Stimulated activated CD8-positive, alpha-beta memory T cell treated with anti-CD3 and anti-CD28 coated beads, Interleukin-2, amount 100 ng/mL, for 1 hour (primary cell): ENCODE results near the gene YPEL4.

Experiments used
- DNase-seq, 2 donors: peaks; one replicate each; pipeline ENCODE4 v3.0.0-alpha.2; 2020; ENCODE audit warnings: low read depth in 2 of 2

YPEL4 gene

GRCh38 chr11:57650739-57651090, 1.0 kb upstream of the YPEL4 start:
- DNase-seq = no peak

DNA sequence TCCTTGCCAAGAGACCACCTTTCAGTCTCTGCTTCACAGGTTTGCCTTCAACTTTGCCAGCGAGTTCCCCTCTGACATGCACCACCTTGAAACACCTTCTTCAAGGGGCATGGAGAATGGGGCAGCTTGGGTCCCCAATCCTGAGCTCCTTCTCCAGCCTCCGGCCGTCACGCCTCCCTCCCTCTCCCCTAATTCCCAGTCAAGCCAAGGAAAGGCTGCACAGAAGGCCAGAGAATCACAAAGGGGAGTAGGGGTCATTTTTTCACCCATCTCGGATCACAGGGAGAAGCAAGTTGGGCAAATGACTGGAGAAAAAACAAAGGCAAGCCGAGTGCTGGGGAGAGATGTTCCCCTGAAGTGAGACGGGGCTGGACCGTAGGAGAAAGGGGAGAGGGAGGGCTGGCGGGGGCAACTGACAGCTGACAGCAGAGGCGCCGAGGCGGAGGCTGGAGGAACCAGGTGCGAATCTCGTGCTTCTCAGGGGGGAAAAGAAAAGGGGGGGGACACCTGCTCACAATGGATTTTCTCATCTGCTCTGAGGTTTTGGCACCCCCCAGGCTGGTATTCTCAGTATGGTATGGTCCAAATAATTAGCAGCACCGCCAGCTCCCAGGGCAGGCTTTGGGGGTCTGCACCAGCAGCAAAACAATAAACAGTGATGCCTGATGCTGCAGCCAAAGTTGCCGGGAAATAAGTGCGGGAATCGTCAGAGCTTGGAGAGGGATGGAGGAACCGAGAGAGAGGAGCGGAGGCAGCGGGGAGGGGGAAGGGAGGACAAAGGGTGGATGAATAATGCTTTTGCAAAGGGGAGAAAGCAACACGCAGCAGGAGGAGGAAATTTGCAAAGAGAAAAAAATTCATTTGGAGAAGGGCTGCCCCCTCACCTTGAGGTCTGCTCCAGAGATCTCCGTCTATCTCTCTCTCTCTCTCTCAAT, 644 bp downstream of the YPEL4 start:
- DNase-seq = no peak

DNA sequence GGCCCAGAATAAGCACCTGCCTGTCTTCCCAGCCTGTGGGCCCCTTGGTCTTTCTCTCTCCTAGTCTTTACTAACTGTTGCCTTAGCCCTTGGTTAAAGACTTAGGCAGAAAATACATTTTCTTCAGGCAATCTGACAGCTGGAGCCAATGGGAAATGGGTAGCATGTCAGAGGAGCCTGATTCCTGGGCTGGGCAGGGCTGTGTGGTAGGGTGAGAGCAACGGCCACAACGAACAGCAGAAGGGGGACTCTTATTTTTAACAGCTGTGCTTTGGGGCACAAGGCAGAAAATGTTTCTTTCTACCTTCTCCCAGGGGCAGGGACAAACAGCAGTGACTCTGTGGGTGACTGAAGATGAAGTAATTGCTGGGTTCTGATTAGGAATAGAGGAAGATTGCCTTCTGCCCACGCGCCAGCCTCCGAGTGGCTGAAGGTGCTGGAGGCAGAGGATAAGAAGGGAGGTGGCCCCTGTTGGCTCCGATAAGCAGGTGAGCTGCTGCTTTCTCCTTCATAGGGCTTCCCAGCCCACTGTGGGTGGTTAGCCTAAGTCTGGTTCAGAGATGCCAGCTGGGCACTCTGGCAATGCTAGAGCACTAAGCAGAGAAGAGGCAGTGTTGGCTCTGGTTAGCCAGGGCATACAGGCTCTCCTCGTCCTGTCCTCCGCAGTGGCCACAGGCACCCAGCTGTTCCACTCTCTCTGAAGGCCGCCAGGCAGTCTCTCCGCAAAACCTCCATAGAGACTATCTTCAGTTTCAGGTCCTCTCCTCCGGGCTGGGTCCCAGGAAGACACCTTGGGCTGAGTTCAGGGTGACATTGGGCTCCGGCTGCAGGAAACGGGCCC, 1.5 kb downstream of the YPEL4 start:
- DNase-seq = no peak

DNA sequence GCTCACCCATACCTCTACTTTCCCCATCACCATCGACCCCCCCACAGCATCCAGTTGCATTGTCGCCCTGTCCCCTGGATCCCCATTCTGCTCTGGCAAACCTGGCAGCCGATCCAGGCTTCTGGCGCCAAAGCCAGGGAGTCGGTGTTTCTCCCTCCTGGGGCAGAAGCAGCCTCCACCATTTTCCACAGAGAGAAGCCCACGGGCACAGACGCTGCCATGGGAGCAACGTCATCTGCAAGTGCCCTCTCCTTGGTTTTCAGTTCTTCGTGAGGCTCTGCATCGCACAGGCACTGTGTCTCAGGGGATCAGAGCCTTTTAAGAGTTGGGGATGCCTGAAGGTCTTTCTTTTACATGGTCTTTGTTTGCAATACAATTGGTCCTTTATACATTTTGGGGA, 2.3 kb downstream of the YPEL4 start:
- DNase-seq = no peak

DNA sequence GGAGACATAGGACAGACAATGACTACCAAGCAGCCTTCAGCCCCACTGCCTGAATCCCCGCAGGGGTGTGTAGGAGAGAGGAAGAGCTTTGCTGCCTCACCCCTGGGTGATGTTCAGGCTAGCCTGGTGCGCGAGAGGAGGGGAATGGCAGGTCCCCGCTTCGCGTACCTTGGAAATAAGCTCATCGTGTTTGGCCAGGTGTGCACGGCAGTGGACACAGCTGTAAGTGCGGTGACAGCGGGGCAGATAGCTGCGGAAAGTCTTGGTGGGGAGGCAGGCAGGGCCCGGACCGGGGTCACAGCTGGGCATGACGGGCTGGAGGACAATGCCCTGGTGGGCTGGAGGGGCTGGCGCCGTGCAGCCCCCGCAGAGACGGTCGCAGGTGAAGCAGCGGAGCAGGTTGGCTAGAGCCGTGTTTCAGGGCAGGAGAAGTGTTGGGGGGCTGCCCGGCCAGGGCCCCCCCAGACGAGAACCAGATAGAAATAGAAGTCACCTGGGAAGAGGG, 2.9 kb downstream of the YPEL4 start:
- DNase-seq = no peak

DNA sequence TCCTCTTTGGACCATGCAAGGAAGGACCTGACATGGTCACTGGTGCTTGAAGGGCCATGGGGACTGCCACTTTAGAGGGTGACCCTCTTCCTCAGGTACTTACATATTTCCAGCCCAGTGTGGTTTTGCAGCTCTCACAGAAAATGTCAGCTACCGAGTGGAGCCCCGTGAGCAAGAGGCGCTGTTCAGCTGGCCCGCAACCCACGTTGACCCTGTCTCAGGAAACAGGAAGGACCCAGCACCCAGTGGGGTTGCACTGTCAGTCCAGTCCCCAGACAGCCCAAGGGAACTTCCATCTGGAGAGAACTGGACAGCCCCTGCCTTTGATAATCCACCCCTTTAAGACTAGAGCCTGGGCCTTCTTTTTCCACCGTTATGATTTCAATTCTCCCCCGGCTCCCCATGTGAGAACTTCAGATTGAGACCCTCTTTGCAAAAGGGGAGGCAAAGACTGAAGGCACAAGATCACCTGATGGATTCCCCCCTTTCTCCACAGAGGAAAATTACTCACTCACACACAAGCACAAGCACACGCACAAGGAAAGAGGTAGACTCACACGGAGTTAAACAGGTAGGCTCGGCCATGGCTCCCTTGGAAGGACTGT, 3.4 kb downstream of the YPEL4 start:
- no peak for DNase-seq

- DNase-seq = no peak
These were observed 4.0 kb downstream of the YPEL4 start for GRCh38 chr11:57645689-57646085.

DNA sequence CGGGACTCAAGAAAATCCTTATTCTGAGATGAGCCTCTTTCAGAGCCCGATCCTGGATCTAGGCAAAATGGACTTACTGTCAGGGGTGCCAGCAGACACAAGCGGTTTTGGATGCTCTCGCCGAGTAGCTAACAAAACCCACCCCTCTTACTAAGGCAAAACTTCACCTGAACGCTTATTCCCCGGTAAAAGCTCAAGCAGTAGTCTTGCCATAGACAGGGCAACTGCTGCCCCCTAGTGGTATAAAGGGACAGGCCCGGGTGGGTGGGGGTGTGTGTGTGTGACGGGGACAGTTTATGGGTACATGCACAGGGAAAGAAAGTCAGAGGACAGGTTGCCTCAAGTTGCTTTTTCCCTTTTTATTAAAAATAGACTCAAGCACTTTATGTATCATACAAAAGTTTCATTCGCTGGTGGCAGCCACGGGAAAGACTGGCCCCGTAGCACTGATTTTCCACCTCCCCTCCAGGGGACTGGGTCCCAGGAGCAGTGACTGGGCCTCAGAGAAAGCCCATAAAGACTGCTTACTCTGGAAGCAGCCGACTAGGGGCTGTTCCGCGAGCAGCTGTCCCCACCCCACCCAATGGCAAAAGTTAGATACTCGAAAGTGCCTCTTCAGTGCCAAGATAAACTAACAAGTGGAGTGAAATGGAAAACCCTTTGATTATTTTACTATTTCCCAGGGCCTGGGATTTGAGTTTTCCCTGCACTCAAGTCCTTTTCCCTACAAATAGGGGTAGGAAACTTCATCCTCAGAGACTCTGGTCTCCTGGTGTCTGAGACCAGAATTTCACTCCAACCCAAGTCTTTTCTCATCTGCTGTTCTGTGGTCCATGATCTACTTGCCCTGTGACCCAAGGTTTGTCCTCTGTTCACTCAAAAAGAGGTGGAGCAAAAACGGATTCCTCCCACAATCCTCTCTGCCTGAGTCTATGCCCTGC, 4.7 kb downstream of the YPEL4 start:
- DNase-seq = peak; percentile 60 to 76

DNA sequence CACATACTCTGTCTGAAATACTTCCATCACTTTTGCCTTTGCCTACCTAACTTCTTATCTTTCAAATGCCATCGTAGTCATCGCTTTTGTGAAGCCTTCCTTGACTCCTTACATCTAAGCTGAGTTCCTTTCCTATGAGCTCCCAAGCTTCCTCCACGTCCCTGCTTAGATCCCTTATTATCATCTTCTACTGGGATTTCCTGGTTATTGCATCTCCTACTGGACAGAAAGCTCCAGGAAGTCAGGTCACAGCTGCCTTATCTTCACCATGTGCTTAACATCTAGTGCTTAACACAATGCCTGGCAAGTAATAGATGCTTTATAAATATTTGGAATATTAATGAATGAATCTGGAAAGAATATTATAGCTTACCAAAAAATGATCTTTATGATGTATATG, 5.9 kb downstream of the YPEL4 start:
- no peak for DNase-seq

GRCh38 chr11:57641011-57641807, 8.5 kb downstream of the YPEL4 start:
- no peak for DNase-seq

DNA sequence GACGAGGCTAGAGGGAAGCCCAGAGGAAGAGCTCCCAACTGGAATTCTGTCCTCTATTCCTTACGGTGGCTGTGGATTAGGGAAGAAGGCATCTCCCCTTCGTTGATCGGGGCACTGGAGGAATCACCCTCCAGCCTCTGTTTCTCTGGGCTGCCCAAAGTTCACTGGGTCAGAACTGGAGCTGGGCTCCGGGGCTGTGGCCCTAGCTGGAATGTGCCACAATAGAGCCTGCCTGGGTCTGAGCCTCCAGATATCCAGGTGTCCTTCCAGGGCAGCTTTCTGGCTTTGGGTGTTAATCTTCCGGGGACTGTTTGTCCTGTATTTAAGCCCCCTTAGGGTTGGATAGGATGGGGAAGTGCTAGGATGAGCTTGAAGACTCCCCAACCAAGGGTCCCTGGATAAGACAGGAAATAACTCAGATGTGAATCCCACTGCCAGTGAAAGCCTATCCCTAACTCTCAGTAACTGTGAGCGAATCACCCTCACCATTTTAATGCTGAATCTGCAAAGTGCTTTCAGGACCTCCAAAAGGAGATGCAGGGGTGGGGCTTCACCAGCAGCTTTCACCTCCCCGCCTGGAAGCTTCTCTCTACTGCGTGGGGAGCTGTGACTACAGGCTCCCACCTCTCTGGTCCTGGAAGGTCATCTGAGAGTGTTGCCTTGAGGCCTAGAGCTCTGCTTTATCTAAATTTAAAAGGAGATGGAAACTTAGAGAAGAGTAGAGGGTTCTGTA, 9.5 kb downstream of the YPEL4 start:
- DNase-seq = no peak

- DNase-seq = no peak
These were observed 10.2 kb downstream of the YPEL4 start for GRCh38 chr11:57639321-57640067.

DNA sequence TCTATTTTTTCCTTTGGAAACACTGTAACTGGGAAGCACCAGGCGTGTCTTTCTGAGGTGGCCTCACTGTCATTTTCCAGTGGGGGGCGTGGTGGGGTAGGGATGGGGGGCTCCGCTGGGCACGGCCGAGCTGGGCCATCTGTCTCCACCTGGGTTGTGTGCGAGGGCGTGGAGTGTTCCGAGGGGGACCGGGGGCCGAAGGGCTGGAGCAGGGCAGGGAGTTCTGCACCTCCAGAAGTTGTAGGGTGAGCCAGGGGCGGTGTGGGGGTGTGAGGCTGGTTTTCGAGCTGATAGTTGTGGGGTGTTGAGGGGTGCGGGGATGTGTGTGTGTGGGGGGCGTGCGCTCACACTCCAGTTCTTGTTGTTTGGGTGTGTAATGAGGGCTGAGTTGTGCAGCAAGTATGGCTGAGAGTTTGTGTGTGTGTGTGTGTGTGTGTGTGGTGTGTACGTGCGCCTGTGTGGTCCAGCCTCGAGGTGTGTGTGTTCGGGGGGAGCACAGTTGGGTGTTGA, 10.8 kb downstream of the YPEL4 start:
- DNase-seq = no peak

GRCh38 chr11:57638005-57638781, 11.5 kb downstream of the YPEL4 start:
- no peak for DNase-seq

DNA sequence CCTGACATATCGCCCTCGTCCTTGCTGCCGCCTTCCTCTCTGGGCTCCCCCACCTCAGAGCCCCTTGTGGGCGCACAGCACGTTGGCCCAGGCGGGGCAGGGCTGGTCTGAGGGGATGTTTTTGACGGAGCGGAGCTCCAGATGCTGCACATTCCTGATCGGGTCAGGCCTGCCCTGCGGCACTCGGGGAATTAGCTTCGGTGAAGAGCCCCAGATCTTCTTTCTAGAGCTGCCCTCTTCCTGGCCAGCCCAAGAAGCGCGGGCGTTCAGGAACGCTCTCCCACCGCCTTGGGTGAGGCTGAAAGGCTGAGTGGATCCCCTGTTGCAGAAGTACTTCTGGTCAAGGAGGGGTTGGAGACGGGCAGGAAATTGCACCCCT, 12.1 kb downstream of the YPEL4 start:
- no peak for DNase-seq

DNA sequence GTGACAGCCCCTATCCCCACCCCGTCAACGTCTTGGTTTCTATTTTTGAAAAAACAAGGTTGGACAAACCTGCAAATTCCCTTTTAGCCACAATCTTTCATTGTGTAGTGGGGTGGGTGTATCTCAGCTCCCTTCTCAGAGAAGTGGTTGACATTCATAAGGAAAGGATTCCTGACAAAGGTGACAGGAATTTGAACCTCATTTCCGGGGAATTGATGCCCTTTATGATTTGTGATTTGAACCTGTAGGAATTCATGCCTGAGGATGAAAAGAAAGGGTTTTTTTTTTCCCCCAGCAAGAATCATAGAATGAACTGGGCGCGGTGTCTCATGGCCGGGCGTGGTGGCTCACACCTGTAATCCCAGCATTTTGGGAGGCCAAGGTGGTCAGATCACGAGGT, 14.5 kb downstream of the YPEL4 start:
- DNase-seq = no peak

- DNase-seq = no peak
These were observed 15.4 kb downstream of the YPEL4 start for GRCh38 chr11:57634311-57634710.
